ENCODE results near the gene SYNPR. TPM values are rescaled to one million over a fixed set of nuclear protein-coding genes. Genes with fewer than 3 reads are reported as not detected.

Gene SYNPR
- total RNA-seq, 1 experiment from 2014 or later = 17.6 TPM

DNA sequence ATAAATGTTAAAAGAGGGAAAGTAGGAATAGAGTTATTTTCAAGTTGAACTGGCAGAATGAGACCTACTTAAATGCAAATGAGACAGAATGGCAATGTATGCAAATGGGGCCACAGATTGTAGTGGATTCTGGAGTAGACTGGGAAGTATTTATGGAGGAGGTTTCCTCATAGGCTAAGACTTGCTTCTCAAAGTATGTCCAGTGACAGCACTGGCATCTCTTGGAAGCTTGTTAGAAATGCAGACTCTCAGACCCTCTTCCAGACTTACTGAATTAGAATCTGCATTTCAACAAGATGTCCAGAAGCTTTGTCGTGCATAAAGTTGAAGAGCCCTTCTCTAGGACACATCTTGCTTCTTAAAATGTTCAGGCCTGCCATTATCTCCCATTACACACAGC, 306.6 kb downstream of the SYNPR start:
- no TSS peak for BruUV-seq (replicated peaks)
- no peak overlapping the region for H3K4me3 ChIP-seq (ENCODE audit: low read depth, low read length, poor library complexity, severe bottlenecking)
- no peaks in the 10 kb centered on the region for H3K4me1 ChIP-seq (ENCODE audit: insufficient read depth, low read length, poor library complexity, severe bottlenecking)
- POLR2A ChIA-PET (ENCODE audit: low non-redundant PET) = no interaction called here
- H3K36me3 ChIP-seq (ENCODE audit: insufficient read depth, low read length, poor library complexity, severe bottlenecking) = no peaks in the 10 kb centered on the region
- TF ChIP-seq, protein P1, sequence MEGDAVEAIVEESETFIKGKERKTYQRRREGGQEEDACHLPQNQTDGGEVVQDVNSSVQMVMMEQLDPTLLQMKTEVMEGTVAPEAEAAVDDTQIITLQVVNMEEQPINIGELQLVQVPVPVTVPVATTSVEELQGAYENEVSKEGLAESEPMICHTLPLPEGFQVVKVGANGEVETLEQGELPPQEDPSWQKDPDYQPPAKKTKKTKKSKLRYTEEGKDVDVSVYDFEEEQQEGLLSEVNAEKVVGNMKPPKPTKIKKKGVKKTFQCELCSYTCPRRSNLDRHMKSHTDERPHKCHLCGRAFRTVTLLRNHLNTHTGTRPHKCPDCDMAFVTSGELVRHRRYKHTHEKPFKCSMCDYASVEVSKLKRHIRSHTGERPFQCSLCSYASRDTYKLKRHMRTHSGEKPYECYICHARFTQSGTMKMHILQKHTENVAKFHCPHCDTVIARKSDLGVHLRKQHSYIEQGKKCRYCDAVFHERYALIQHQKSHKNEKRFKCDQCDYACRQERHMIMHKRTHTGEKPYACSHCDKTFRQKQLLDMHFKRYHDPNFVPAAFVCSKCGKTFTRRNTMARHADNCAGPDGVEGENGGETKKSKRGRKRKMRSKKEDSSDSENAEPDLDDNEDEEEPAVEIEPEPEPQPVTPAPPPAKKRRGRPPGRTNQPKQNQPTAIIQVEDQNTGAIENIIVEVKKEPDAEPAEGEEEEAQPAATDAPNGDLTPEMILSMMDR (conservative IDR thresholded peaks at IDR 0.05; ENCODE audit: low read depth, low read length) = no peak
- no peak for TF ChIP-seq EZH2 (IDR thresholded peaks at IDR 0.05; ENCODE audit: borderline replicate concordance, low read depth, low read length, poor library complexity, severe bottlenecking)
- peaks cover 4% of the 10 kb centered on the region for H3K9me3 ChIP-seq (ENCODE audit: low read depth, low read length, poor library complexity, severe bottlenecking)
- intact Hi-C loops (cut with micrococcal nuclease; ENCODE audit: unreplicated experiment) = no loop called here
- DNase-seq (ENCODE audit: low spot score) = no peak
- H3K27ac ChIP-seq (ENCODE audit: low read depth, low read length, poor library complexity, severe bottlenecking) = no peak overlapping the region
- CTCF ChIA-PET = no interaction called here
- no peaks in the 10 kb centered on the region for H3K27me3 ChIP-seq (replicated peaks; ENCODE audit: insufficient read depth, low read depth, low read length, poor library complexity)

DNA sequence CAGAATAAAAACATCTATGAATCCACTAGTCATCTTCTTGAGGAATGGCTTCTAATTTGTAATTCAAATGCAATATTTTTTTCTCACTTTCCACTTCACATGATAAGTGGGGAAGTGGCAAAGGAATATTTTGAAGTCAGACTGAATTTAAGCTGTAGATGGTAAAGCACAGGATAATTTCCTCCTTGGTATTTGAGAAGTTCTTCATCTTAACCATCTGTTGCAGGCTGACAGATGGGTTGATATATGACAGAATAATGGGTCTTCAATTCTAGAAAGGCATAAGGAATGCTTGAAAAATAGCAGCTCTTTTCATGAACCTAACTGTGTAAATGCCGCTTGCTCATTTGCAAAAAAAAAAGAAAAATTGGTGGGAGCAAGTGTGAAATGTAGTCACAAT, 307.8 kb downstream of the SYNPR start:
- CTCF ChIA-PET = no interaction called here
- intact Hi-C loops (cut with micrococcal nuclease; ENCODE audit: unreplicated experiment) = no loop called here
- peaks cover 4% of the 10 kb centered on the region for H3K9me3 ChIP-seq (ENCODE audit: low read depth, low read length, poor library complexity, severe bottlenecking)
- H3K4me1 ChIP-seq (ENCODE audit: insufficient read depth, low read length, poor library complexity, severe bottlenecking) = no peaks in the 10 kb centered on the region
- TF ChIP-seq, protein P1 (conservative IDR thresholded peaks at IDR 0.05; ENCODE audit: low read depth, low read length) = no peak
- no peak for TF ChIP-seq EZH2 (IDR thresholded peaks at IDR 0.05; ENCODE audit: borderline replicate concordance, low read depth, low read length, poor library complexity, severe bottlenecking)
- POLR2A ChIA-PET (ENCODE audit: low non-redundant PET) = no interaction called here
- H3K4me3 ChIP-seq (ENCODE audit: low read depth, low read length, poor library complexity, severe bottlenecking) = no peak overlapping the region
- no TSS peak for BruUV-seq (replicated peaks)
- H3K27ac ChIP-seq (ENCODE audit: low read depth, low read length, poor library complexity, severe bottlenecking) = no peak overlapping the region
- DNase-seq (ENCODE audit: low spot score) = no peak
- no peaks in the 10 kb centered on the region for H3K36me3 ChIP-seq (ENCODE audit: insufficient read depth, low read length, poor library complexity, severe bottlenecking)
- no peaks in the 10 kb centered on the region for H3K27me3 ChIP-seq (replicated peaks; ENCODE audit: insufficient read depth, low read depth, low read length, poor library complexity)

DNA sequence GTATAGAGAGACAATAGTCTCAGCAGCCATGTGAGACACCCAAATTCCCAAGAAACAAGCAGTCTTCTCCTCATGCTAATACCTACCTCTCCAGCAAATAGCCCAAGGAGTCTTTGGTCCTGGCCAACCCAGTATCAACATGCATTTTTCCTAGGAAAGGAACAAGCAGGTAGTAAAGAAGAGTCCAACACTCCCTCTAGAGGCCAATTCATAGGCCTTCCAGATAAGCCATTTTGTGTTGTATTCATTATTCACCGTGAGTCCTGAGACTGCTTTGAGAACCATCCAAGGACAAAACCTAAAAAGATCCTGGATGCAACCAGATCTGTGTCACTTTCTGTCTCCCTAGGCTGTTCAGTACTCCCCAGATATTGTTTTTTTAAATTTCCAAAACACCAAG, 310.8 kb downstream of the SYNPR start:
- ChIA-PET CTCF (no interaction called here), POLR2A (ENCODE audit: low non-redundant PET) (no interaction called here)
- DNase-seq (ENCODE audit: low spot score) = no peak
- Histone ChIP-seq H3K9me3 (ENCODE audit: low read depth, low read length, poor library complexity, severe bottlenecking) (peaks cover 4% of the 10 kb centered on the region), H3K36me3 (ENCODE audit: insufficient read depth, low read length, poor library complexity, severe bottlenecking) (no peaks in the 10 kb centered on the region), H3K27me3 (replicated peaks; ENCODE audit: insufficient read depth, low read depth, low read length, poor library complexity) (no peaks in the 10 kb centered on the region), H3K4me1 (ENCODE audit: insufficient read depth, low read length, poor library complexity, severe bottlenecking) (no peaks in the 10 kb centered on the region), H3K4me3 (ENCODE audit: low read depth, low read length, poor library complexity, severe bottlenecking) (no peak overlapping the region), H3K27ac (ENCODE audit: low read depth, low read length, poor library complexity, severe bottlenecking) (no peak overlapping the region)
- intact Hi-C loops (cut with micrococcal nuclease; ENCODE audit: unreplicated experiment) = no loop called here
- no TSS peak for BruUV-seq (replicated peaks)
- no peak for TF ChIP-seq EZH2 (IDR thresholded peaks at IDR 0.05; ENCODE audit: borderline replicate concordance, low read depth, low read length, poor library complexity, severe bottlenecking)
- TF ChIP-seq, protein P1 (conservative IDR thresholded peaks at IDR 0.05; ENCODE audit: low read depth, low read length) = 0 out of 2 replicates have a peak, but pooled peaks have one; percentile 9

All from A673 (cell line).